Left ventricle myocardium inferior (tissue), 1 donor: ENCODE results near the gene SUGCT. TPM values are rescaled to one million over a fixed set of nuclear protein-coding genes. Genes with fewer than 3 reads are reported as not detected.
"Not testable (repeated sequence)": the region's sequence is repeated elsewhere in the genome, so short reads cannot be mapped to it uniquely, and the experiment has no call there.

Source experiments
- DNase-seq: peaks from one replicate; pipeline ENCODE4 v3.0.0-alpha.2; 2020
- H3K27ac ChIP-seq: fragments of 200-600 bp; replicated peaks from 2 replicates; pipeline ENCODE4 v1.8.0; 2021
- H3K27me3 ChIP-seq: fragments of 200-600 bp; 2 replicates; pipeline ENCODE4 v1.8.0; 2021; ENCODE audit warnings: low read depth
- H3K36me3 ChIP-seq: fragments of 200-600 bp; 2 replicates; pipeline ENCODE4 v1.8.0; 2021
- H3K4me1 ChIP-seq: fragments of 200-600 bp; 2 replicates; pipeline ENCODE4 v1.8.0; 2021
- H3K4me3 ChIP-seq: fragments of 200-600 bp; 2 replicates; pipeline ENCODE4 v1.8.0; 2021; ENCODE audit warnings: mild to moderate bottlenecking, moderate library complexity
- H3K9me3 ChIP-seq: fragments of 200-600 bp; replicated peaks from 2 replicates; pipeline ENCODE4 v1.8.0; 2021
- CTCF ChIP-seq: fragments of 200-600 bp; IDR thresholded peaks from 2 replicates; pipeline ENCODE4 v1.8.0; 2021; ENCODE audit warnings: antibody characterized with exemption, mild to moderate bottlenecking, borderline replicate concordance
- intact Hi-C: fragments of 100-400 bp; cut with micrococcal nuclease; formaldehyde crosslinking; loops from one replicate; pipeline ENCODE4 v1.11.0; 2022
- total RNA-seq: library from RNA; stranded (reverse); fragmentation: NEBNext Ultra II Directional; extraction: Animal tissue kit (Norgen Biotek cat#: 25700); gene quantifications from one replicate; pipeline ENCODE4 v1.2.1, GENCODE V29; 2021
- donor health status: DM: no; HTN: yes; CAD: no; lungs with severe emphysema.

SUGCT gene
- total RNA-seq, 1 donor from 2014 or later = 5.0 TPM

GRCh38 chr7:40211276-40212003 is 76.6 kb downstream of the SUGCT start:
- no peaks in the 10 kb centered on the region for H3K4me1 ChIP-seq
- no peaks in the 10 kb centered on the region for H3K36me3 ChIP-seq
- no peak for TF ChIP-seq CTCF
- DNase-seq = no peak
- H3K27me3 ChIP-seq = no peaks in the 10 kb centered on the region
- no peak overlapping the region for H3K27ac ChIP-seq
- intact Hi-C loops = no loop called here
- H3K4me3 ChIP-seq = no peak overlapping the region
- no peaks in the 10 kb centered on the region for H3K9me3 ChIP-seq

- Histone ChIP-seq H3K36me3 (no peaks in the 10 kb centered on the region), H3K9me3 (no peaks in the 10 kb centered on the region), H3K27ac (no peak overlapping the region), H3K4me1 (no peaks in the 10 kb centered on the region), H3K4me3 (no peak overlapping the region), H3K27me3 (no peaks in the 10 kb centered on the region)
- intact Hi-C loops = no loop called here
- DNase-seq = no peak
- no peak for TF ChIP-seq CTCF
These were observed 78.5 kb downstream of the SUGCT start for GRCh38 chr7:40213291-40213690.

- Histone ChIP-seq H3K27me3 (no peaks in the 10 kb centered on the region), H3K4me3 (no peak overlapping the region), H3K4me1 (no peaks in the 10 kb centered on the region), H3K9me3 (peaks cover 4% of the 10 kb centered on the region), H3K27ac (no peak overlapping the region), H3K36me3 (peaks cover 3% of the 10 kb centered on the region)
- no peak for DNase-seq
- intact Hi-C loops = no loop called here
- TF ChIP-seq CTCF = no peak
These were observed 79.1 kb downstream of the SUGCT start for GRCh38 chr7:40213856-40214255.

GRCh38 chr7:40218612-40219011 is 83.8 kb downstream of the SUGCT start:
- H3K4me3 ChIP-seq, intact Hi-C loops, H3K36me3 ChIP-seq, H3K27me3 ChIP-seq, H3K27ac ChIP-seq, DNase-seq, H3K9me3 ChIP-seq, H3K4me1 ChIP-seq: not testable (repeated sequence)

GRCh38 chr7:40219917-40220316 is 85.1 kb downstream of the SUGCT start:
- intact Hi-C loops = no loop called here

More at GRCh38 chr7:40219917-40220316, 85.1 kb downstream of the SUGCT start:
- no peaks in the 10 kb centered on the region for H3K27me3 ChIP-seq
- no peak overlapping the region for H3K4me3 ChIP-seq
- H3K9me3 ChIP-seq = peaks cover 4% of the 10 kb centered on the region
- DNase-seq = no peak
- H3K27ac ChIP-seq = no peak overlapping the region
- no peak for TF ChIP-seq CTCF
- H3K36me3 ChIP-seq = peaks cover 3% of the 10 kb centered on the region
- H3K4me1 ChIP-seq = no peaks in the 10 kb centered on the region
